ENCODE data around the gene MSANTD2. TPM values are rescaled to one million over a fixed set of nuclear protein-coding genes. Genes with fewer than 3 reads are reported as not detected.

The MSANTD2 gene
- total and polyA plus RNA-seq, 12 donors = 2.4 to 15.9 (median 3.4) TPM

DNA sequence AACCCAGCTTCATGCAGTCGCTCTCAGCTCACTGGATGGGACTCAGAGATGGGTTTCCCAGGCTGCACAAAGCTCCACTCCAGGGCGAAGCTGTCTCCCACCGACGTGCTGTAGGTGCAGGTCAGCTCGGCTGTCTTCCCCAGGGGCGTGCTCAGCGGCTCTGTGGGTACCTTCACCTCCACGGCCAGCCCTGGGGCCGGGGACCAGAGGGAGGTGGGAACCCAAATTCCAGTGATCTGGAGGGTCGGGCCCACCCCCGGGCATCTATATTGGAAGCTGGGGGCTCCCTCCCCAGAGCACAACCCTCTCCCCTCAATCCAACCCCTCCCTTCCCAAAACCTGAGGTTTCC, 48.8 kb downstream of the MSANTD2 start:
- no peak for TF ChIP-seq CTCF (IDR thresholded peaks at IDR 0.05)
- H3K27ac ChIP-seq = peak overlapping the region in 1 of 10 donors; percentile 6
- ATAC-seq (no peak), DNase-seq (no peak)
- peaks cover 0 to 63% (median 54%) of the 10 kb centered on the region in 7 donors for H3K27me3 ChIP-seq
- peaks cover 0 to 52% (median 12%) of the 10 kb centered on the region in 9 donors for H3K36me3 ChIP-seq
- no peak overlapping the region for H3K4me3 ChIP-seq
- H3K9me3 ChIP-seq = no peaks in the 10 kb centered on the region
- 42 to 45% methylated on average over 11 of the region's 11 CpGs for WGBS, 2 donors
- intact Hi-C loops (cut with DNase I) = no loop called here
- peaks cover 6 to 98% (median 72%) of the 10 kb centered on the region in 9 donors for H3K4me1 ChIP-seq

GRCh38 chr11:124749912-124750311, 50.3 kb downstream of the MSANTD2 start:
- DNase-seq = no peak
- no peak for TF ChIP-seq CTCF (IDR thresholded peaks at IDR 0.05)
- intact Hi-C loops (cut with DNase I) = loop anchor here in 1 of 10 donors (10.0 kb wide), 1 partner anchor 85 kb away; no protein-coding TSS in a partner anchor
- Histone ChIP-seq H3K9me3 (no peaks in the 10 kb centered on the region), H3K36me3 (peaks cover 0 to 38% (median 6%) of the 10 kb centered on the region in 9 donors), H3K27ac (peak overlapping the region in 1 of 10 donors; percentile 73), H3K4me1 (peaks cover 4 to 98% (median 72%) of the 10 kb centered on the region in 9 donors), H3K27me3 (peaks cover 0 to 70% (median 62%) of the 10 kb centered on the region in 7 donors), H3K4me3 (no peak overlapping the region)
- 61 to 72% methylated on average over 1 of the region's 1 CpG for WGBS, 2 donors
- no peak for ATAC-seq

DNA sequence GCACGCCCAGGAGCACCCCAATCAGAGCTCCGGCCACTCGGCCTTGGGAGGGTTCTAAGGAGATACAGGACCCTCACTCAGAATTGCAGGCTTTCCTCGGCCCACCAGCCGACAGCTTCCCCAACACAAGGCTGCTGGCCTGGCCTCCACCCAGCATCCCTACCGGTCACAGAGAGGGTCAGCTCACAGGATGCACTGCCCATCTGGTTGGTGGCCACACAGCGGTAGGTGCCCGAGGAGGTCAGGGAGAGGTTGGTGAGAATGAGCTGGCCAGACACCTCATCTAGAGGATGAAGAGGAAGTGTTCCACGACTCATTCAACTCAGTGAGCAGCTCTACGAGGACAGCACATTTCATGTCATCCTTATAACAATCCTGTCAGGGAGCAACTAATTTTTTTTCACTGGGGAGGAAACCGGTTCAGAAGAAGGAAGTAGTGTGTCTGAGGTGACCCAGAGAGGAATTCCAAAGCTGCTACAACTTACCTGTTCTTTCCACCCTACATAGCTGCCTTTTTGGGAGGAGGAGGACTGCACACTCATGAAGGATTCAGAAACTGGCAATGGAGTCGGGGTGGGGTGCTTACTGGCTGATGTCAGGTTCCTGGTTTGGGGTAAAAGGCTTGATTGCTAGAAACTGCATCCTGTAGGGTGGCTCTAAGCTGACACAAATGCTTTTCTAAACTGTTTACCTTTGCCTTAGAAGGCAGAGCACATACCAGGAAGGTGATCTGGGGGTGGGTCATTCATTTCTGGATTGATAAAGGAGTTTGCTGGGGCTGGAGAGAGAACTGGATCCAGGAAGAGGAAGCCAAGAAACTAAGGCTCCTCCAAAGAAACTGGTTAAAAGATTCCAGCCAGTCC, 51.5 kb downstream of the MSANTD2 start:
- TF ChIP-seq CTCF (IDR thresholded peaks at IDR 0.05) = no peak
- Histone ChIP-seq H3K27ac (peak overlapping the region in 8 of 10 donors; percentile 10 to 73 (median 45)), H3K4me1 (peaks cover 3 to 86% (median 71%) of the 10 kb centered on the region in 9 donors), H3K27me3 (peaks cover 0 to 79% (median 74%) of the 10 kb centered on the region in 7 donors), H3K4me3 (no peak overlapping the region), H3K36me3 (peaks cover 0 to 26% (median 6%) of the 10 kb centered on the region in 9 donors), H3K9me3 (no peaks in the 10 kb centered on the region)
- intact Hi-C loops (cut with DNase I) = loop anchor here in 1 of 10 donors (10.0 kb wide), 1 partner anchor 84 kb away; no protein-coding TSS in a partner anchor
- DNase-seq (no peak), ATAC-seq (peak in 3 of 8 donors; percentile 6 to 9 (median 8))
- 25 to 27% methylated on average over 12 of the region's 12 CpGs for WGBS, 2 donors

- Histone ChIP-seq H3K27me3 (peaks cover 0 to 84% (median 74%) of the 10 kb centered on the region in 7 donors), H3K27ac (peak overlapping the region in 7 of 10 donors; percentile 32 to 73 (median 46)), H3K4me1 (peaks cover 3 to 79% (median 64%) of the 10 kb centered on the region in 9 donors), H3K9me3 (no peaks in the 10 kb centered on the region), H3K36me3 (peaks cover 0 to 19% (median 5%) of the 10 kb centered on the region in 9 donors), H3K4me3 (no peak overlapping the region)
- 38 to 45% methylated on average over 7 of the region's 7 CpGs for WGBS, 2 donors
- ATAC-seq (peak in 1 of 8 donors; percentile 4), DNase-seq (no peak)
- TF ChIP-seq CTCF (IDR thresholded peaks at IDR 0.05) = no peak
- intact Hi-C loops (cut with DNase I) = loop anchor here in 1 of 10 donors (10.0 kb wide), 1 partner anchor 83 kb away; no protein-coding TSS in a partner anchor
Measured at GRCh38 chr11:124748100-124748418, 52.1 kb downstream of the MSANTD2 start.
